Effector memory CD8-positive, alpha-beta T cell (primary cell): Measurements from ENCODE around the gene PHACTR4.
"Not testable (repeated sequence)": the region's sequence is repeated elsewhere in the genome, so short reads cannot be mapped to it uniquely, and the experiment has no call there.

Source experiments
- ATAC-seq: fragments of 150-1000 bp; cut with Tn5 transposase; replicated peaks from 2 replicates; pipeline ENCODE4 v1.10.0; 2021; ENCODE audit warnings: mild to moderate bottlenecking, moderate library complexity
- DNase-seq, 3 experiments: peaks; one replicate each; pipeline ENCODE4 v3.0.0; 2021
- H3K27ac Mint-ChIP-seq, 2 donors: one replicate each; pipeline ENCODE4 v1.8.0; 2022; ENCODE audit warnings: mild to moderate bottlenecking in 2 of 2, mixed read lengths in 2 of 2, moderate library complexity in 2 of 2
- H3K27me3 Mint-ChIP-seq, 2 donors: one replicate each; pipeline ENCODE4 v1.8.0; 2022; ENCODE audit warnings: mixed read lengths in 2 of 2
- H3K36me3 Mint-ChIP-seq: one replicate; pipeline ENCODE4 v1.8.0; 2022; ENCODE audit warnings: mild to moderate bottlenecking, moderate library complexity, mixed read lengths; ENCODE audit not compliant: insufficient read depth
- H3K4me1 Mint-ChIP-seq, 2 donors: one replicate each; pipeline ENCODE4 v1.8.0; 2022; ENCODE audit warnings: low read depth in 2 of 2, mixed read lengths in 2 of 2
- H3K4me3 Mint-ChIP-seq, 2 donors: one replicate each; pipeline ENCODE4 v1.8.0; 2022; ENCODE audit warnings: mild to moderate bottlenecking in 2 of 2, mixed read lengths in 2 of 2, moderate library complexity in 2 of 2
- H3K9me3 Mint-ChIP-seq, 2 donors: one replicate each; pipeline ENCODE4 v1.8.0; 2022; ENCODE audit warnings: mixed read lengths in 2 of 2

The PHACTR4 gene

GRCh38 chr1:28426831-28427230 is 57.3 kb downstream of the PHACTR4 start:
- Mint-ChIP-seq H3K27ac (no peak overlapping the region), H3K4me3 (no peak overlapping the region), H3K36me3 (peaks cover 5% of the 10 kb centered on the region), H3K4me1 (peaks cover 0 to 1% of the 10 kb centered on the region in 2 donors), H3K9me3 (no peaks in the 10 kb centered on the region), H3K27me3 (no peaks in the 10 kb centered on the region)
- ATAC-seq (no peak), DNase-seq (no peak)

GRCh38 chr1:28428012-28428411 is 58.5 kb downstream of the PHACTR4 start:
- ATAC-seq (no peak), DNase-seq (no peak)
- peak overlapping the region in 1 of 2 donors; percentile 26 for H3K27ac Mint-ChIP-seq
- peaks cover 0 to 1% of the 10 kb centered on the region in 2 donors for H3K4me1 Mint-ChIP-seq
- no peaks in the 10 kb centered on the region for H3K27me3 Mint-ChIP-seq
- H3K36me3 Mint-ChIP-seq = peaks cover 7% of the 10 kb centered on the region
- no peaks in the 10 kb centered on the region for H3K9me3 Mint-ChIP-seq
- H3K4me3 Mint-ChIP-seq = no peak overlapping the region

- H3K27ac Mint-ChIP-seq = peak overlapping the region in 1 of 2 donors; percentile 41
- H3K27me3 Mint-ChIP-seq = no peaks in the 10 kb centered on the region
- ATAC-seq (no peak), DNase-seq (no peak)
- no peak overlapping the region for H3K4me3 Mint-ChIP-seq
- no peaks in the 10 kb centered on the region for H3K9me3 Mint-ChIP-seq
- peaks cover 7% of the 10 kb centered on the region for H3K36me3 Mint-ChIP-seq
- H3K4me1 Mint-ChIP-seq = peaks cover 0 to 1% of the 10 kb centered on the region in 2 donors
Observed at GRCh38 chr1:28428990-28429520, 59.5 kb downstream of the PHACTR4 start.

GRCh38 chr1:28436211-28436769 is 66.8 kb downstream of the PHACTR4 start:
- Mint-ChIP-seq H3K27me3 (no peaks in the 10 kb centered on the region), H3K9me3 (no peaks in the 10 kb centered on the region), H3K36me3 (peaks cover 9% of the 10 kb centered on the region), H3K27ac (no peak overlapping the region), H3K4me1 (no peaks in the 10 kb centered on the region), H3K4me3 (no peak overlapping the region)
- DNase-seq (no peak), ATAC-seq (no peak)

- Mint-ChIP-seq H3K27me3 (no peaks in the 10 kb centered on the region), H3K27ac (no peak overlapping the region), H3K4me1 (no peaks in the 10 kb centered on the region), H3K4me3 (no peak overlapping the region), H3K36me3 (peaks cover 6% of the 10 kb centered on the region), H3K9me3 (no peaks in the 10 kb centered on the region)
- DNase-seq (no peak), ATAC-seq (no peak)
Observed at GRCh38 chr1:28437264-28437923, 67.9 kb downstream of the PHACTR4 start.

GRCh38 chr1:28437924-28438699 is 68.6 kb downstream of the PHACTR4 start:
- no peaks in the 10 kb centered on the region for H3K4me1 Mint-ChIP-seq
- peak overlapping the region in 1 of 2 donors; percentile 42 for H3K27ac Mint-ChIP-seq
- no peak for ATAC-seq
- no peaks in the 10 kb centered on the region for H3K9me3 Mint-ChIP-seq
- H3K4me3 Mint-ChIP-seq = no peak overlapping the region
- no peaks in the 10 kb centered on the region for H3K27me3 Mint-ChIP-seq
- H3K36me3 Mint-ChIP-seq = peaks cover 6% of the 10 kb centered on the region
- no peak for DNase-seq

GRCh38 chr1:28439320-28439719 is 69.8 kb downstream of the PHACTR4 start:
- Mint-ChIP-seq H3K36me3 (peaks cover 6% of the 10 kb centered on the region), H3K27me3 (no peaks in the 10 kb centered on the region), H3K4me1 (no peaks in the 10 kb centered on the region), H3K27ac (no peak overlapping the region), H3K9me3 (no peaks in the 10 kb centered on the region), H3K4me3 (no peak overlapping the region)
- ATAC-seq = no peak
- DNase-seq = no peak

- H3K4me1 Mint-ChIP-seq = peaks cover 0 to 5% of the 10 kb centered on the region in 2 donors
- H3K9me3 Mint-ChIP-seq = no peaks in the 10 kb centered on the region
- H3K4me3 Mint-ChIP-seq = no peak overlapping the region
- peaks cover 8% of the 10 kb centered on the region for H3K36me3 Mint-ChIP-seq
- ATAC-seq = no peak
- no peaks in the 10 kb centered on the region for H3K27me3 Mint-ChIP-seq
- DNase-seq = no peak
- H3K27ac Mint-ChIP-seq = no peak overlapping the region
Observed at GRCh38 chr1:28441674-28442073, 72.1 kb downstream of the PHACTR4 start.

GRCh38 chr1:28443550-28443949 is 74.0 kb downstream of the PHACTR4 start:
- ATAC-seq (no peak), DNase-seq (no peak)
- H3K9me3 Mint-ChIP-seq = no peaks in the 10 kb centered on the region
- peaks cover 6% of the 10 kb centered on the region for H3K36me3 Mint-ChIP-seq
- no peaks in the 10 kb centered on the region for H3K27me3 Mint-ChIP-seq
- H3K4me3 Mint-ChIP-seq = no peak overlapping the region
- peaks cover 5 to 6% of the 10 kb centered on the region in 2 donors for H3K4me1 Mint-ChIP-seq
- H3K27ac Mint-ChIP-seq = peak overlapping the region in 1 of 2 donors; percentile 12

- Mint-ChIP-seq H3K27me3 (no peaks in the 10 kb centered on the region), H3K9me3 (no peaks in the 10 kb centered on the region), H3K4me3 (no peak overlapping the region), H3K4me1 (peaks cover 9 to 15% of the 10 kb centered on the region in 2 donors), H3K36me3 (peaks cover 2% of the 10 kb centered on the region), H3K27ac (peak overlapping the region in 1 of 2 donors; percentile 20)
- DNase-seq = no peak
- no peak for ATAC-seq
Observed at GRCh38 chr1:28447679-28448078, 78.1 kb downstream of the PHACTR4 start.

GRCh38 chr1:28448094-28448611 is 78.6 kb downstream of the PHACTR4 start:
- peaks cover 10 to 15% of the 10 kb centered on the region in 2 donors for H3K4me1 Mint-ChIP-seq
- not testable (repeated sequence) for H3K4me3 Mint-ChIP-seq, H3K27me3 Mint-ChIP-seq, H3K9me3 Mint-ChIP-seq, DNase-seq, ATAC-seq, H3K36me3 Mint-ChIP-seq
- peak overlapping the region in 1 of 2 donors; percentile 20 for H3K27ac Mint-ChIP-seq

- DNase-seq (peak in 1 of 3 experiments; percentile 3), ATAC-seq (peak; percentile 61)
- Mint-ChIP-seq H3K9me3 (no peaks in the 10 kb centered on the region), H3K27me3 (no peaks in the 10 kb centered on the region), H3K4me1 (peaks cover 12 to 15% of the 10 kb centered on the region in 2 donors), H3K36me3 (peaks cover 2% of the 10 kb centered on the region), H3K4me3 (no peak overlapping the region), H3K27ac (peak overlapping the region in 1 of 2 donors; percentile 72)
Observed at GRCh38 chr1:28449904-28450303, 80.4 kb downstream of the PHACTR4 start.

- Mint-ChIP-seq H3K27ac (no peak overlapping the region), H3K27me3 (no peaks in the 10 kb centered on the region), H3K9me3 (no peaks in the 10 kb centered on the region), H3K4me3 (no peak overlapping the region), H3K36me3 (peaks cover 2% of the 10 kb centered on the region), H3K4me1 (peaks cover 12 to 17% of the 10 kb centered on the region in 2 donors)
- DNase-seq (no peak), ATAC-seq (no peak)
Observed at GRCh38 chr1:28450561-28450960, 81.0 kb downstream of the PHACTR4 start.
